Heart left ventricle (tissue), 13 donors: ENCODE results near the gene PARD6G.

Source experiments
- POLR2A ChIP-seq, 2 donors: fragments of 450-650 bp; IDR thresholded peaks; one replicate each; pipeline ENCODE4 v1.6.1; 2017; ENCODE audit warnings: antibody characterized with exemption in 2 of 2, mild to moderate bottlenecking in 2 of 2, moderate library complexity in 2 of 2
- TF ChIP-seq, protein P1 (sequence below), 12 donors: fragments of 200-600 bp; sonication (generic) in 4 of 12; IDR thresholded peaks; one replicate each; pipeline versions ENCODE4 v1.5.0 to v1.8.0; 2018 to 2022; ENCODE audit warnings: antibody characterized with exemption in 12 of 12, mild to moderate bottlenecking in 5 of 12
- donor health status: ischemic (EF 13 %, LVEDD 7.1; RV severe dilation, severe dysfunction).
- donor health status: DM: no; HTN: yes; CAD: no.
- donor health status: DM: no; HTN: no; CAD: no.
- donor health status: ischemic (EF 25% LVEDD 6.9; RV normal size, moderate dysfunction).
- donor health status: ischemic (EF 25% LVEDD 5.7; RV mildly dilated, moderate dysfunction).
- donor health status: ischemic (EF 35%, LVEDD 5.7; RV mildly dilated, moderate dysfunction).
- donor health status: nonischemic (EF 11% LVEDD 7.7; RV severe dilation, severe dysfunction).
- donor health status: DM: yes; HTN: yes; CAD: no.
- donor health status: PGD.
- donor health status: ischemic (EF 29% LVEDD 5.4; RV normal size, mild dysfunction).
- donor health status: nonischemic (EF 23%, LVEDD 6.1; RV moderate dilation, normal function).

DNA sequence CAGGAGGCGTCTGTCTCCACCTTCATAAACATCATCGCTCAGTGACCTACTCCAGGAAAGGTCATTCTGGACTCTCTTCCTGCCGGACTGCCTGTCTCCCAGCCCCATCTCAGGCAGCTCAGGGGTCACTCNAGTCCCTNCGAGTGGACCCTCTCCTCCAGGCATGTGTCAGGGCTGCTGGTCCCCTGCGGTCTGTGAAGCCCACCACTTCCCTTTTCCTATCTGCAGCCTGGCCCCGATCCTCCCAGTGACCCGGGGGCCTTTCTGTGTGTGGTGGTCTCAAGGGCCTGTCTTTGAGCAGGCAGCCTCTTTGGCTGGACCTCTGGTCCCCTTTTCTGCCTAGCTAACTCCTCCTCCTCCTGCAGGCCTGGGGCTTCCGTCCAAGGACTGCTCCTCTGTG, 5.9 kb upstream of the PARD6G start:
- TF ChIP-seq, protein P1, sequence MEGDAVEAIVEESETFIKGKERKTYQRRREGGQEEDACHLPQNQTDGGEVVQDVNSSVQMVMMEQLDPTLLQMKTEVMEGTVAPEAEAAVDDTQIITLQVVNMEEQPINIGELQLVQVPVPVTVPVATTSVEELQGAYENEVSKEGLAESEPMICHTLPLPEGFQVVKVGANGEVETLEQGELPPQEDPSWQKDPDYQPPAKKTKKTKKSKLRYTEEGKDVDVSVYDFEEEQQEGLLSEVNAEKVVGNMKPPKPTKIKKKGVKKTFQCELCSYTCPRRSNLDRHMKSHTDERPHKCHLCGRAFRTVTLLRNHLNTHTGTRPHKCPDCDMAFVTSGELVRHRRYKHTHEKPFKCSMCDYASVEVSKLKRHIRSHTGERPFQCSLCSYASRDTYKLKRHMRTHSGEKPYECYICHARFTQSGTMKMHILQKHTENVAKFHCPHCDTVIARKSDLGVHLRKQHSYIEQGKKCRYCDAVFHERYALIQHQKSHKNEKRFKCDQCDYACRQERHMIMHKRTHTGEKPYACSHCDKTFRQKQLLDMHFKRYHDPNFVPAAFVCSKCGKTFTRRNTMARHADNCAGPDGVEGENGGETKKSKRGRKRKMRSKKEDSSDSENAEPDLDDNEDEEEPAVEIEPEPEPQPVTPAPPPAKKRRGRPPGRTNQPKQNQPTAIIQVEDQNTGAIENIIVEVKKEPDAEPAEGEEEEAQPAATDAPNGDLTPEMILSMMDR (IDR thresholded peaks at IDR 0.05): no peak
- no peak for TF ChIP-seq POLR2A (IDR thresholded peaks at IDR 0.05)
